ENCODE data around the gene SLC39A8. TPM values are rescaled to one million over a fixed set of nuclear protein-coding genes. Genes with fewer than 3 reads are reported as not detected.
A peak's percentile ranks its signal among the peaks of the same experiment; 100 is the strongest.

Gene SLC39A8
- total RNA-seq, 1 donor from 2014 or later = 11.4 TPM

DNA sequence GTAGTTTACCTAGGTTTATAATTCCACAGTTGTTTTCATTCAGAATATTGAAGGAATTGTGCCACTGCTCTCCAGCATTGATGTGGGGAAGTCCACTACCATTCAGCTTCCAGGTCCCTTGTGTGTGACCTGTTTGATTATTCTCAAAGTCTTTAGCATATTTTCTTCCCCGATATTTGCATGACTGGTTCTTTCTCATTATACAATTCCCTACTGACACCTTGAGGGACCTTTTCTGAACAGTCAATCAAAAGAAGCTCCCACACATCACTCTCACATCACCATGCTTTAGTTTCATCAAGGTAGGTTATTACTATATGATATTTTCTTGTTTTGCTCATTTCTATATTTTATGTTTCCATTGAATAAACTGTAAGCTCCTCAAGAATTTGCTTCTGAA, 44.1 kb downstream of the SLC39A8 start:
- H3K4me1 Mint-ChIP-seq = no peaks in the 10 kb centered on the region
- no peaks in the 10 kb centered on the region for H3K27me3 Mint-ChIP-seq (ENCODE audit: low read depth)
- TF ChIP-seq CTCF (conservative IDR thresholded peaks at IDR 0.05) = no peak
- H3K9me3 Mint-ChIP-seq = no peaks in the 10 kb centered on the region
- H3K27ac Mint-ChIP-seq (ENCODE audit: unreplicated experiment) = no peak overlapping the region
- DNase-seq (ENCODE audit: low read depth, low spot score) = no peak
- H3K36me3 Mint-ChIP-seq (ENCODE audit: low read depth) = no peaks in the 10 kb centered on the region
- H3K4me3 Mint-ChIP-seq = no peak overlapping the region

DNA sequence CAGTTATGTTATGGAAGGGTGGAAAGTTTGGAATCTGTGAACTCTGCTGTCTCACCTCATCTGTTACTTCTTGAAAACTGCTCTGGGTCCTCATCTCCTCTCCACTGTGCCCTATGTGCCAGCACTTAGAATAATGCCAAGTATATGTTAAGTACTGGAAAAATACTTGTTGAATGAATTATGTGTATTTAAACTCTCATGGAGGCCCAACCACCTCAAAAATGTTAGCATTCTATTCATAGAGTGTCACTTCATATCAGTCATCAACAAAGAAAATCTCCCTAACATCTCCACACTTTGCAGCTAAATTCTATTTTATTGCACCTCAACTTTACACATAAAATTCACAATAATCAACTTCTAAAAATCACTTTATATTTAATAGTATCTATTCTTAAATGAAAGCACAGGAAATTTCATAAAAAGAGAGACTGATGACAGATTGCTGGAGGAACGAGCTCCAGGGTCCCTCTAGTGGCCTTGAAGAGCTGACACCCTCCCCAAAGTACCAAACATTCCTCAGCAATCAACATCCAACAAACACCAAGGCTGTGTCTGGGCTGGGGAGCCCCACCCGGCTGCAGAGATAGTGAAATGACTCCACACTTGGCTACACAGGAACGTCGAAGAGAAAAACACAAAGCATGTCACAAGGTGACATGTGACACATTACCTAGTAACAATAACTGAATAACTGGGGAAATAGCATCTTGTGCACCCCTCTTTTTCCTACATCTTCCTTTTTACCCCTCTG, 45.8 kb downstream of the SLC39A8 start:
- Mint-ChIP-seq H3K9me3 (no peaks in the 10 kb centered on the region), H3K27me3 (ENCODE audit: low read depth) (no peaks in the 10 kb centered on the region), H3K27ac (ENCODE audit: unreplicated experiment) (no peak overlapping the region), H3K4me3 (no peak overlapping the region), H3K4me1 (no peaks in the 10 kb centered on the region), H3K36me3 (ENCODE audit: low read depth) (no peaks in the 10 kb centered on the region)
- DNase-seq (ENCODE audit: low read depth, low spot score) = peak; percentile 1
- peak; percentile 82 for TF ChIP-seq CTCF (conservative IDR thresholded peaks at IDR 0.05)

DNA sequence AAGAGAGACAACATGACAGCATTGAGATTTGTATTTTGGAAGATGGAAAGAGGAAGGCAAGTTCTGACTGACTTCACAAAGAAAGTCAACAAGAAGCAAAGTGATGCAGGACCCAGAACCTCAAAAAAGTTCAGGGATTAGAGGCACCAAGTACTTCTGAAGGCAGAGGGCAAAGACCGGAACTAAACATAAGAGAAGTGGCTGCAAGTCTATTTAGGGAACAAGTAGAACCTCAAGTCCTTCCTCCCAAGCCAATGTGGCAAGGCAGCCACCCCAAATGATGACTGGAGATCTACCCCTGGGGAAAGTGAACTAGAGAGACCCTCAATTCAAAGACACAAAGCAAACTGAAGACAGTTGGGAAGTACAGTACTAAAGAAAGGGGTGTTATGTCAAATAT, 46.6 kb downstream of the SLC39A8 start:
- H3K27me3 Mint-ChIP-seq (ENCODE audit: low read depth) = no peaks in the 10 kb centered on the region
- H3K4me1 Mint-ChIP-seq = no peaks in the 10 kb centered on the region
- no peak overlapping the region for H3K4me3 Mint-ChIP-seq
- H3K27ac Mint-ChIP-seq (ENCODE audit: unreplicated experiment) = no peak overlapping the region
- no peaks in the 10 kb centered on the region for H3K9me3 Mint-ChIP-seq
- DNase-seq (ENCODE audit: low read depth, low spot score) = no peak
- no peak for TF ChIP-seq CTCF (conservative IDR thresholded peaks at IDR 0.05)
- H3K36me3 Mint-ChIP-seq (ENCODE audit: low read depth) = no peaks in the 10 kb centered on the region

GRCh38 chr4:102295153-102295862, 50.0 kb downstream of the SLC39A8 start:
- Mint-ChIP-seq H3K9me3 (no peaks in the 10 kb centered on the region), H3K27me3 (ENCODE audit: low read depth) (no peaks in the 10 kb centered on the region), H3K36me3 (ENCODE audit: low read depth) (peaks cover 9% of the 10 kb centered on the region), H3K4me1 (no peaks in the 10 kb centered on the region), H3K27ac (ENCODE audit: unreplicated experiment) (no peak overlapping the region), H3K4me3 (no peak overlapping the region)
- TF ChIP-seq CTCF (conservative IDR thresholded peaks at IDR 0.05) = no peak
- no peak for DNase-seq (ENCODE audit: low read depth, low spot score)

DNA sequence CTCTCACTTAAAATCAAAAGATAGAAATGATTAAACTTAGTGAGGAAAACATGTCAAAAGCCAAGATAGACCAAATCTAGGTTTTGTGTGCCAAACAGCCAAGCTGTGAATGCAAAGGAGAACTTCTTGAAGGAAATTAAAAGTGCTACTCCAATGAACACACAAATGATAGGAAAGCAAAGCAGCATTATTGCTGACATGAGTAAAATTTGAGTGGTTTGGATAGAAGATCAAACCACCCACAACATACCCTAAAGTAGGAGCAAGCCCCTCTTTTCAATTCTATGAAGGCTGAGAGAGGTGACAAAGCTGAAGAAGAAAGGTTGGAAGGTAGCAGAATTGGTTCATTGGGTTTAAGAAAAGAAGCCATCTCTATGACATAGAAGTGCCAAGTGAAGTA, 56.8 kb downstream of the SLC39A8 start:
- Mint-ChIP-seq H3K4me1 (no peaks in the 10 kb centered on the region), H3K9me3 (peaks cover 4% of the 10 kb centered on the region), H3K27ac (ENCODE audit: unreplicated experiment) (no peak overlapping the region), H3K36me3 (ENCODE audit: low read depth) (peaks cover 17% of the 10 kb centered on the region), H3K4me3 (no peak overlapping the region), H3K27me3 (ENCODE audit: low read depth) (no peaks in the 10 kb centered on the region)
- TF ChIP-seq CTCF (conservative IDR thresholded peaks at IDR 0.05) = no peak
- DNase-seq (ENCODE audit: low read depth, low spot score) = no peak
